Prostate gland (tissue), 2 donors: ENCODE results near the gene CSGALNACT2. TPM values are rescaled to one million over a fixed set of nuclear protein-coding genes. Genes with fewer than 3 reads are reported as not detected.

ENCODE experiments used
- DNase-seq: peaks from one replicate; pipeline ENCODE4 v3.0.0-alpha.2; 2019; ENCODE audit warnings: low spot score
- H3K27ac ChIP-seq, 2 donors: fragments of 200-600 bp; sonication (generic); 2 replicates each; pipeline ENCODE4 v1.5.1; 2017 to 2019
- H3K27me3 ChIP-seq: fragments of 200-600 bp; sonication (generic); replicated peaks from 2 replicates; pipeline ENCODE4 v1.5.1; 2019; ENCODE audit not compliant: insufficient read depth
- H3K36me3 ChIP-seq, 2 donors: fragments of 200-600 bp; sonication (generic); 1 replicate in 1 of 2; 2 replicates in 1 of 2; pipeline versions ENCODE4 v1.5.1 to v1.8.1; 2017 to 2019
- H3K4me1 ChIP-seq: fragments of 200-600 bp; sonication (generic); replicated peaks from 2 replicates; pipeline ENCODE4 v1.5.1; 2019
- H3K4me3 ChIP-seq, 2 donors: fragments of 200-600 bp; sonication (generic); 2 replicates each; pipeline ENCODE4 v1.5.1; 2017 to 2019
- H3K9me3 ChIP-seq: fragments of 200-600 bp; sonication (generic); 2 replicates; pipeline ENCODE4 v1.5.1; 2017
- CTCF ChIP-seq, 4 experiments: fragments of 200-600 bp in 2 of 4; fragments of 450-650 bp in 2 of 4; sonication (generic) in 2 of 4; IDR thresholded peaks; 1 replicate in 3 of 4; 2 replicates in 1 of 4; pipeline ENCODE4 v1.5.1; 2016 to 2019; ENCODE audit warnings: antibody characterized with exemption in 4 of 4, mild to moderate bottlenecking in 2 of 4, moderate library complexity in 2 of 4
- POLR2A ChIP-seq: fragments of 450-650 bp; IDR thresholded peaks from one replicate; pipeline ENCODE4 v1.6.1; 2016; ENCODE audit warnings: antibody characterized with exemption, mild to moderate bottlenecking
- POLR2AphosphoS5 ChIP-seq: sonication (generic); formaldehyde crosslinking; IDR thresholded peaks from one replicate; pipeline ENCODE4 v1.6.1; 2017; ENCODE audit warnings: antibody characterized with exemption
- WGBS: methylation state at CpG from one replicate; pipeline ENCODE4 v1.1.5; 2018; 5-methylcytosine and 5-hydroxymethylcytosine counted together
- intact Hi-C: fragments of 100-400 bp; cut with DNase I; formaldehyde crosslinking; loops from one replicate; pipeline ENCODE4 v1.14.2; 2022
- total RNA-seq, 2 donors: library from RNA; depleted of rRNA; stranded (reverse); fragments of >200 nt; gene quantifications; one replicate each; pipeline ENCODE4 v1.1.0, GENCODE V29; 2016

Gene CSGALNACT2
- total RNA-seq, 2 donors from 2014 or later: 10.0 to 15.9 TPM

- intact Hi-C loops: no loop called here
- no peak for DNase-seq
- Histone ChIP-seq H3K27me3 (no peaks in the 10 kb centered on the region), H3K9me3 (no peaks in the 10 kb centered on the region), H3K36me3 (no peaks in the 10 kb centered on the region), H3K27ac (no peak overlapping the region), H3K4me1 (no peaks in the 10 kb centered on the region), H3K4me3 (no peak overlapping the region)
- no peak for TF ChIP-seq POLR2AphosphoS5
- no peak for TF ChIP-seq CTCF (IDR thresholded peaks at IDR 0.05)
- no peak for TF ChIP-seq POLR2A
- 90% methylated on average over 5 of the region's 5 CpGs for WGBS
Measured at GRCh38 chr10:43209651-43210141, 71.5 kb downstream of the CSGALNACT2 start.

- no peaks in the 10 kb centered on the region for H3K4me1 ChIP-seq
- DNase-seq: no peak
- no peak overlapping the region for H3K4me3 ChIP-seq
- no peak for TF ChIP-seq POLR2AphosphoS5
- TF ChIP-seq POLR2A: no peak
- TF ChIP-seq CTCF (IDR thresholded peaks at IDR 0.05): no peak
- 58% methylated on average over 2 of the region's 6 CpGs for WGBS
- intact Hi-C loops: no loop called here
- no peaks in the 10 kb centered on the region for H3K36me3 ChIP-seq
- H3K27ac ChIP-seq: no peak overlapping the region
- no peaks in the 10 kb centered on the region for H3K27me3 ChIP-seq
- H3K9me3 ChIP-seq: no peaks in the 10 kb centered on the region
Measured at GRCh38 chr10:43210556-43210955, 72.3 kb downstream of the CSGALNACT2 start.

- no peak overlapping the region for H3K4me3 ChIP-seq
- intact Hi-C loops: no loop called here
- no peak overlapping the region for H3K27ac ChIP-seq
- H3K36me3 ChIP-seq: no peaks in the 10 kb centered on the region
- WGBS: 70% methylated on average over 3 of the region's 6 CpGs
- TF ChIP-seq CTCF (IDR thresholded peaks at IDR 0.05) (no peak), POLR2A (no peak), POLR2AphosphoS5 (no peak)
- H3K27me3 ChIP-seq: no peaks in the 10 kb centered on the region
- no peaks in the 10 kb centered on the region for H3K4me1 ChIP-seq
- no peaks in the 10 kb centered on the region for H3K9me3 ChIP-seq
- no peak for DNase-seq
Measured at GRCh38 chr10:43211030-43211429, 72.8 kb downstream of the CSGALNACT2 start.

- Histone ChIP-seq H3K4me1 (no peaks in the 10 kb centered on the region), H3K4me3 (no peak overlapping the region), H3K36me3 (no peaks in the 10 kb centered on the region), H3K27ac (no peak overlapping the region), H3K9me3 (no peaks in the 10 kb centered on the region), H3K27me3 (no peaks in the 10 kb centered on the region)
- 77% methylated on average over 8 of the region's 8 CpGs for WGBS
- intact Hi-C loops: no loop called here
- no peak for DNase-seq
- TF ChIP-seq CTCF (IDR thresholded peaks at IDR 0.05) (no peak), POLR2AphosphoS5 (no peak)
Measured at GRCh38 chr10:43211431-43212042, 73.3 kb downstream of the CSGALNACT2 start.

- no peaks in the 10 kb centered on the region for H3K27me3 ChIP-seq
- no peak overlapping the region for H3K27ac ChIP-seq
- 40% methylated on average over 13 of the region's 13 CpGs for WGBS
- intact Hi-C loops: no loop called here
- DNase-seq: no peak
- no peaks in the 10 kb centered on the region for H3K9me3 ChIP-seq
- TF ChIP-seq CTCF (IDR thresholded peaks at IDR 0.05): no peak
- no peak for TF ChIP-seq POLR2AphosphoS5
- TF ChIP-seq POLR2A: no peak
- no peak overlapping the region for H3K4me3 ChIP-seq
- H3K36me3 ChIP-seq: no peaks in the 10 kb centered on the region
- H3K4me1 ChIP-seq: no peaks in the 10 kb centered on the region
Measured at GRCh38 chr10:43212043-43212721, 73.9 kb downstream of the CSGALNACT2 start.
